ENCODE measurements around the gene TCAP. TPM values are rescaled to one million over a fixed set of nuclear protein-coding genes. Genes with fewer than 3 reads are reported as not detected.

TCAP gene
- total and polyA plus RNA-seq, 2 donors from 2014 or later = 1.5 to 1.7 TPM

DNA sequence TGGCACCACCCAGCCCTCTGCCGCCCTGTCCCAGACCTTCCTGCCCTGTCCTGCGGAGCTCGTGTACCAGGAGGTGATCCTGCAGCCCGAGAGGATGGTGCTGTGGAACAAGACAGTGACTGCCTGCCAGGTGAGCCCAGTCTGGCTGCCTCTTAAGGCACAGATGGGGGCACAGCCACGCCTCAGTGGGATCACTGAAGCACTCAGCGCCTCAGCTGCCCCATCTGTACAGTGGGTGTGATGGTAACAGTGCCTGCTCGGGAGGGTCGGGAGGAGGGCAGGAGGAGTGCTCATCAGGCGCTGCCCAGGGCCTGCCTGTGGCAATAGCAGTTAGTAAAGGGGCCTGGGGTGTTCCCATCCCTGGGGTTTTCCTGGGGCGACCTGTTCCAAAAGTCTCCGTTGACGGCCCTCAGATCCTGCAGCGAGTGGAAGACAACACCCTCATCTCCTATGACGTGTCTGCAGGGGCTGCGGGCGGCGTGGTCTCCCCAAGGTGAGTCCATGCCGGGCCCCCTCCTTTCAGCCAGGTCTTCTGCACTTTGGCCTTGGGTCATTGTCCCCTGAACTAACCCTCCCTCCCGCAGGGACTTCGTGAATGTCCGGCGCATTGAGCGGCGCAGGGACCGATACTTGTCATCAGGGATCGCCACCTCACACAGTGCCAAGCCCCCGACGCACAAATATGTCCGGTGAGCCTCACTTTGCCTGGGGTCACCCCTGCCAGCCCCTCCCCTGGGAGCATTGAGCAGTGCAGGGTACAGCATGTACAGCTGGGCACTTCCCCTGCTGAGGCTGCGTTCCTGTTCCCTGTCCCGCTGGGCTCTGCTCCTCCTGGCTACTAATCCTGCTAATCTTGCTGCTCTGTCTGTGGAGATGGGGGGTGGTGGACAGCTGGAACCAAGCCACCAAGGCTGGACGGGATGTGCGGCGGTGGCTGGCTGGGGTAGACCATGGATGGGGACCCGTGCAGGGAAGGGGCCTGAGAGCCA lies 4.5 kb upstream of the TCAP start:
- Histone ChIP-seq H3K9me3 (ENCODE audit: control insufficient read depth in 2 of 3, insufficient read depth in 1 of 3, low read length in 3 of 3) (no peaks in the 10 kb centered on the region), H3K36me3 (ENCODE audit: control insufficient read depth in 2 of 3, insufficient read depth in 3 of 3, low read length in 3 of 3) (peaks cover 0 to 18% (median 6%) of the 10 kb centered on the region in 3 donors), H3K27ac (ENCODE audit: low read depth in 2 of 2, low read length in 2 of 2) (peak overlapping the region; percentile 20 to 22), H3K9ac (ENCODE audit: low read length in 3 of 3) (no peak overlapping the region), H3K4me1 (ENCODE audit: control insufficient read depth in 2 of 3, insufficient read depth in 2 of 3, low read depth in 1 of 3, low read length in 3 of 3) (peaks cover 0 to 30% (median 13%) of the 10 kb centered on the region in 3 donors), H3K27me3 (ENCODE audit: control insufficient read depth, insufficient read depth, low read length) (no peaks in the 10 kb centered on the region), H3K4me3 (ENCODE audit: low read length in 3 of 3) (no peak overlapping the region)
- FAIRE-seq (no peak), DNase-seq (peak in 1 of 5 donors; percentile 70)
- intact Hi-C loops (cut with DNase I) = no loop called here
- TF ChIP-seq, protein P1, sequence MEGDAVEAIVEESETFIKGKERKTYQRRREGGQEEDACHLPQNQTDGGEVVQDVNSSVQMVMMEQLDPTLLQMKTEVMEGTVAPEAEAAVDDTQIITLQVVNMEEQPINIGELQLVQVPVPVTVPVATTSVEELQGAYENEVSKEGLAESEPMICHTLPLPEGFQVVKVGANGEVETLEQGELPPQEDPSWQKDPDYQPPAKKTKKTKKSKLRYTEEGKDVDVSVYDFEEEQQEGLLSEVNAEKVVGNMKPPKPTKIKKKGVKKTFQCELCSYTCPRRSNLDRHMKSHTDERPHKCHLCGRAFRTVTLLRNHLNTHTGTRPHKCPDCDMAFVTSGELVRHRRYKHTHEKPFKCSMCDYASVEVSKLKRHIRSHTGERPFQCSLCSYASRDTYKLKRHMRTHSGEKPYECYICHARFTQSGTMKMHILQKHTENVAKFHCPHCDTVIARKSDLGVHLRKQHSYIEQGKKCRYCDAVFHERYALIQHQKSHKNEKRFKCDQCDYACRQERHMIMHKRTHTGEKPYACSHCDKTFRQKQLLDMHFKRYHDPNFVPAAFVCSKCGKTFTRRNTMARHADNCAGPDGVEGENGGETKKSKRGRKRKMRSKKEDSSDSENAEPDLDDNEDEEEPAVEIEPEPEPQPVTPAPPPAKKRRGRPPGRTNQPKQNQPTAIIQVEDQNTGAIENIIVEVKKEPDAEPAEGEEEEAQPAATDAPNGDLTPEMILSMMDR (IDR thresholded peaks at IDR 0.05; ENCODE audit: borderline replicate concordance, extremely low read depth, insufficient read depth) = no peak

GRCh38 chr17:39661744-39662541 lies 3.2 kb upstream of the TCAP start:
- peaks cover 0 to 32% (median 17%) of the 10 kb centered on the region in 3 donors for H3K4me1 ChIP-seq (ENCODE audit: control insufficient read depth in 2 of 3, insufficient read depth in 2 of 3, low read depth in 1 of 3, low read length in 3 of 3)
- TF ChIP-seq, protein P1 (IDR thresholded peaks at IDR 0.05; ENCODE audit: borderline replicate concordance, extremely low read depth, insufficient read depth) = no peak

GRCh38 chr17:39662551-39663339 lies 2.4 kb upstream of the TCAP start:
- no peak for FAIRE-seq
- H3K27ac ChIP-seq (ENCODE audit: low read depth in 2 of 2, low read length in 2 of 2) = peak overlapping the region; percentile 32 to 47
- H3K27me3 ChIP-seq (ENCODE audit: control insufficient read depth, insufficient read depth, low read length) = no peaks in the 10 kb centered on the region
- H3K9me3 ChIP-seq (ENCODE audit: control insufficient read depth in 2 of 3, insufficient read depth in 1 of 3, low read length in 3 of 3) = no peaks in the 10 kb centered on the region
- no peak overlapping the region for H3K4me3 ChIP-seq (ENCODE audit: low read length in 3 of 3)
- peak in 1 of 5 donors; percentile 83 for DNase-seq
- TF ChIP-seq, protein P1 (IDR thresholded peaks at IDR 0.05; ENCODE audit: borderline replicate concordance, extremely low read depth, insufficient read depth) = no peak
- peaks cover 0 to 18% (median 6%) of the 10 kb centered on the region in 3 donors for H3K36me3 ChIP-seq (ENCODE audit: control insufficient read depth in 2 of 3, insufficient read depth in 3 of 3, low read length in 3 of 3)
- intact Hi-C loops (cut with DNase I) = no loop called here
- no peak overlapping the region for H3K9ac ChIP-seq (ENCODE audit: low read length in 3 of 3)
- peaks cover 0 to 37% (median 19%) of the 10 kb centered on the region in 3 donors for H3K4me1 ChIP-seq (ENCODE audit: control insufficient read depth in 2 of 3, insufficient read depth in 2 of 3, low read depth in 1 of 3, low read length in 3 of 3)

More at GRCh38 chr17:39661744-39662541, 3.2 kb upstream of the TCAP start:
- Histone ChIP-seq H3K27me3 (ENCODE audit: control insufficient read depth, insufficient read depth, low read length) (no peaks in the 10 kb centered on the region), H3K4me3 (ENCODE audit: low read length in 3 of 3) (no peak overlapping the region), H3K36me3 (ENCODE audit: control insufficient read depth in 2 of 3, insufficient read depth in 3 of 3, low read length in 3 of 3) (peaks cover 0 to 18% (median 6%) of the 10 kb centered on the region in 3 donors), H3K9ac (ENCODE audit: low read length in 3 of 3) (no peak overlapping the region), H3K9me3 (ENCODE audit: control insufficient read depth in 2 of 3, insufficient read depth in 1 of 3, low read length in 3 of 3) (no peaks in the 10 kb centered on the region), H3K27ac (ENCODE audit: low read depth in 2 of 2, low read length in 2 of 2) (peak overlapping the region in 1 of 2 donors; percentile 32)
- no peak for FAIRE-seq
- peak in 1 of 5 donors; percentile 67 for DNase-seq
- intact Hi-C loops (cut with DNase I) = no loop called here
